Upper lobe of left lung (tissue), 4 donors: ENCODE data around the gene GLT8D1.

Experiments used
- POLR2AphosphoS5 ChIP-seq, 2 donors: sonication (generic); formaldehyde crosslinking; IDR thresholded peaks; one replicate each; pipeline ENCODE4 v1.5.1; 2017; ENCODE audit warnings: antibody characterized with exemption in 2 of 2
- TF ChIP-seq, protein P1 (sequence below), 6 experiments: fragments of 450-650 bp in 4 of 6; fragments of 200-600 bp in 2 of 6; sonication (generic) in 2 of 6; IDR thresholded peaks; one replicate each; pipeline ENCODE4 v1.5.1; 2016 to 2019; ENCODE audit warnings: antibody characterized with exemption in 6 of 6

DNA sequence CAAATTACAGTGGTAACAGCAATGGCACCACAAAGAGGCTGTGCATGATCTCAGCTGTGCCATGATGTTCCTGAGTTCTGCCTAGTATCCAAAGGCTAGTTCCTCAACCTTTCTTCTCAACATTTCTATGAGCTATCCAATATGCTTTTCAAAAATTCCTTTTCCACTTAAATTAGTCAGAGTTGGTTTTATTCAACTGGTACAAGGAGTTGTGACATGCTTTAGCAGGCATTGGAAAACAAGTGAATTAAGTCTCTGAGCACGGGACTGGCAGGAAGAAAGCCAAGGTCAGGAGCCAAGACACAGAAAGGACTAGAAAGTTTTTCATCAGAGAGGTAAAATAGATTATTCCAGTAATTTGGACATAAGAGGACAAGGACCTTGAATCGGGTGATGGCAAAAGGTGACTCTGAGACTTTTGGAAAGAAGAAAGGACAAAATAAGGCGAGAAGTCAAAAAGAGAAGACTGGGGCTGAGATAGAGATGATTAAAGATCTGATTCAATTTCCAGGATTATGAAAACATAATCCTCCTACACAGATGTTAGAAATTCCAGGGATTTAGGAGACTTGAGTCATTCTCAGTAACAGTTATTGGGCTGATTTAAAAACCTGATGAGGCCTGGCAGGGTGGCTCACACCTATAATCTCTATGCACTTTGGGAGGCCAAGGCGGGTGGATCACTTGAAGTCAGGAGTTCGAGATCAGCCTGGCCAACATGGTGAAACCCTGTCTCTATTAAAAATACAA lies 56.0 kb downstream of the GLT8D1 start:
- TF ChIP-seq, protein P1, sequence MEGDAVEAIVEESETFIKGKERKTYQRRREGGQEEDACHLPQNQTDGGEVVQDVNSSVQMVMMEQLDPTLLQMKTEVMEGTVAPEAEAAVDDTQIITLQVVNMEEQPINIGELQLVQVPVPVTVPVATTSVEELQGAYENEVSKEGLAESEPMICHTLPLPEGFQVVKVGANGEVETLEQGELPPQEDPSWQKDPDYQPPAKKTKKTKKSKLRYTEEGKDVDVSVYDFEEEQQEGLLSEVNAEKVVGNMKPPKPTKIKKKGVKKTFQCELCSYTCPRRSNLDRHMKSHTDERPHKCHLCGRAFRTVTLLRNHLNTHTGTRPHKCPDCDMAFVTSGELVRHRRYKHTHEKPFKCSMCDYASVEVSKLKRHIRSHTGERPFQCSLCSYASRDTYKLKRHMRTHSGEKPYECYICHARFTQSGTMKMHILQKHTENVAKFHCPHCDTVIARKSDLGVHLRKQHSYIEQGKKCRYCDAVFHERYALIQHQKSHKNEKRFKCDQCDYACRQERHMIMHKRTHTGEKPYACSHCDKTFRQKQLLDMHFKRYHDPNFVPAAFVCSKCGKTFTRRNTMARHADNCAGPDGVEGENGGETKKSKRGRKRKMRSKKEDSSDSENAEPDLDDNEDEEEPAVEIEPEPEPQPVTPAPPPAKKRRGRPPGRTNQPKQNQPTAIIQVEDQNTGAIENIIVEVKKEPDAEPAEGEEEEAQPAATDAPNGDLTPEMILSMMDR (IDR thresholded peaks at IDR 0.05), result no peak
- TF ChIP-seq POLR2AphosphoS5 (IDR thresholded peaks at IDR 0.05), result no peak
